Heart left ventricle (tissue), 13 donors: ENCODE data around the gene CXXC5.

Experiments used
- POLR2A ChIP-seq, 2 donors: fragments of 450-650 bp; IDR thresholded peaks; one replicate each; pipeline ENCODE4 v1.6.1; 2017; ENCODE audit warnings: antibody characterized with exemption in 2 of 2, mild to moderate bottlenecking in 2 of 2, moderate library complexity in 2 of 2
- TF ChIP-seq, protein P1 (sequence below), 12 donors: fragments of 200-600 bp; sonication (generic) in 4 of 12; IDR thresholded peaks; one replicate each; pipeline versions ENCODE4 v1.5.0 to v1.8.0; 2018 to 2022; ENCODE audit warnings: antibody characterized with exemption in 12 of 12, mild to moderate bottlenecking in 5 of 12
- donor health status: ischemic (EF 13 %, LVEDD 7.1; RV severe dilation, severe dysfunction).
- donor health status: DM: no; HTN: yes; CAD: no.
- donor health status: DM: no; HTN: no; CAD: no.
- donor health status: ischemic (EF 25% LVEDD 6.9; RV normal size, moderate dysfunction).
- donor health status: ischemic (EF 25% LVEDD 5.7; RV mildly dilated, moderate dysfunction).
- donor health status: ischemic (EF 35%, LVEDD 5.7; RV mildly dilated, moderate dysfunction).
- donor health status: nonischemic (EF 11% LVEDD 7.7; RV severe dilation, severe dysfunction).
- donor health status: DM: yes; HTN: yes; CAD: no.
- donor health status: PGD.
- donor health status: ischemic (EF 29% LVEDD 5.4; RV normal size, mild dysfunction).
- donor health status: nonischemic (EF 23%, LVEDD 6.1; RV moderate dilation, normal function).

- TF ChIP-seq, protein P1, sequence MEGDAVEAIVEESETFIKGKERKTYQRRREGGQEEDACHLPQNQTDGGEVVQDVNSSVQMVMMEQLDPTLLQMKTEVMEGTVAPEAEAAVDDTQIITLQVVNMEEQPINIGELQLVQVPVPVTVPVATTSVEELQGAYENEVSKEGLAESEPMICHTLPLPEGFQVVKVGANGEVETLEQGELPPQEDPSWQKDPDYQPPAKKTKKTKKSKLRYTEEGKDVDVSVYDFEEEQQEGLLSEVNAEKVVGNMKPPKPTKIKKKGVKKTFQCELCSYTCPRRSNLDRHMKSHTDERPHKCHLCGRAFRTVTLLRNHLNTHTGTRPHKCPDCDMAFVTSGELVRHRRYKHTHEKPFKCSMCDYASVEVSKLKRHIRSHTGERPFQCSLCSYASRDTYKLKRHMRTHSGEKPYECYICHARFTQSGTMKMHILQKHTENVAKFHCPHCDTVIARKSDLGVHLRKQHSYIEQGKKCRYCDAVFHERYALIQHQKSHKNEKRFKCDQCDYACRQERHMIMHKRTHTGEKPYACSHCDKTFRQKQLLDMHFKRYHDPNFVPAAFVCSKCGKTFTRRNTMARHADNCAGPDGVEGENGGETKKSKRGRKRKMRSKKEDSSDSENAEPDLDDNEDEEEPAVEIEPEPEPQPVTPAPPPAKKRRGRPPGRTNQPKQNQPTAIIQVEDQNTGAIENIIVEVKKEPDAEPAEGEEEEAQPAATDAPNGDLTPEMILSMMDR (IDR thresholded peaks at IDR 0.05), result no peak
- no peak for TF ChIP-seq POLR2A (IDR thresholded peaks at IDR 0.05)
These were observed 7.6 kb upstream of the CXXC5 start for GRCh38 chr5:139640421-139641115.
